GM19043 (cell line): ENCODE data around the gene GFRA1.

Source experiments
- ATAC-seq: cut with Tn5 transposase; IDR thresholded peaks from one replicate; pipeline ENCODE4 v1.9.1; 2021; ENCODE audit warnings: low read depth; ENCODE audit not compliant: unreplicated experiment

The GFRA1 gene

DNA sequence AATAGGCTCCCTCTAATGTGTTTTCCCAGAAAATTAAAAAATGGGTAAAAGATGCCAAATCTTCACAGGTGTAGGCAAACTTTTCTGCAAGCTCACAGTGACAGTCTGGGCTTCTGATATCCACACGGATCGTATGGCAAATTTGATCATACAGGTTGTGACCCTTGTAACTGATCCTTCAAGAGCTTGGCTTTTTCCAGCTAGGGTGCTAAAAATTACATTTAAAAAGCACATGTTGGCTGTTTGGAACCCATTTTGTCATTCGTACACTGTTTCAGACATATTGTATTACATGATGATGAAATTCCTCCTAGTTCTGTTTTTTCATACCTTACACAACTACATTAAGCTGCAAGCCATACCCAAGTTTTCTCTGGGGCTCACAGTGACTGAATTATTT, 138.7 kb downstream of the GFRA1 start:
- no peak for ATAC-seq

DNA sequence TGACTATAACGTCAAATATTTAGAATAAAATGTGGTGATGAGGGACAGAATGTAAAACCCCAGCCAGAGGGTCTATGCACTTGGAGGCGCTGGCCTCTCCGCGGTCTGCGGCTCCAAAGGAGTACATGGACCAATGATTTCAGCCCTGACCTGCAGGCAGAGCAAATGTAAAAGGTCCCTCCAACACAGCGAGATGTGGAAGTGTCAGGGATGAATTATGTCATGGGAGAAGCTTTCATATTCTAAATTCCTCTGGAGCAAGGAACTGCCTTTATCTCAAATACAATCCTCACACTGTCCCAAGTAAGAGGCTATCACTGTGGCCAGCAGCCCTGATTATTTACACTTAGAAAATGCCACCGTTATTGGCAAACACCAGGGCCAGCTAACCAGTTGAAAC, 139.4 kb downstream of the GFRA1 start:
- ATAC-seq: no peak

DNA sequence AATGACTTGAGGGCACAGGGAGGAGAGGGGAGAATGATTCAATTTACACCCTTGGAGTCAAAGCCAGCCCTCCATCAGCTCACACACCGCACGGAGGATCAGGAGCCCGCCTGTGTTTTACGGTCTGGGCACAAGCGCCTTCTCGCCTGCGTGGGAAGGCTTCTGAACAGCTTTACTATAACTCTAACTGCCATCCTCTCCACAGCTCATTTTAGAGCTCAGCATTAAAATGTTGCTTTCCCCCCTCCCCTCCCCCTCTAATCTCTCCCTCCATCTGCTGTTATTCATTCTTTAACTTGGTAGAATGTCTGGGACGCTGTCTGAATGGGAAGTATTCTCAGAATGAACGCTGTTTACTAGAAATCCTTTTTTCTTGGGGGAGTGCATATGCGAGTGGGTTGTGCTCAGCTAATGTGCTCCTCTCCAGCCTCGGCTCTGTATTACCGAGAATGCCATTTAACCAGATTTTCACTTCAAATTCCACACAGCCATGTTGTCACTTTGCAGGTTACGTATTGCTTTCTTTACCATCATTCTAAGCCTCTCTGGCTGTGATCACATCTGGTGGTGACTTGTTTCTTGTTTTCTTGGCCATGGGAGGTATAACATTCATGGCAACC, 140.1 kb downstream of the GFRA1 start:
- ATAC-seq: no peak

DNA sequence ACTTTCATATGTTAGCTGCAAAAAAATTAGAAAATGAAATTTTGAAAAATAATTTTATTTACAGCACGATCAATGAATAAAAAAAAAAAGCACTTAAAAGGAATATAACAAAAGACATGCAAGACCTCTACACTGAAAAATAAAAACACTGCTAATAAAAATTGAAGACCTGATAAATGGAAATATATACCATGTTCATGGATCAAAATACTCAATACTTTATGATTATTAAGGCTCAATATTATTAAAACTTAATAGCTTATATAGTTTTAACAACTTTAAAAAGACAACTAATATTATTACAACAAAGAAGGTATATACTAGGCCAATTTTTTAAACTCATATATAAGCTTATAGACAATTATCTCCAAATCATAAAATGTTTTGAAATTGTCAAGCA, 143.0 kb downstream of the GFRA1 start:
- no peak for ATAC-seq

DNA sequence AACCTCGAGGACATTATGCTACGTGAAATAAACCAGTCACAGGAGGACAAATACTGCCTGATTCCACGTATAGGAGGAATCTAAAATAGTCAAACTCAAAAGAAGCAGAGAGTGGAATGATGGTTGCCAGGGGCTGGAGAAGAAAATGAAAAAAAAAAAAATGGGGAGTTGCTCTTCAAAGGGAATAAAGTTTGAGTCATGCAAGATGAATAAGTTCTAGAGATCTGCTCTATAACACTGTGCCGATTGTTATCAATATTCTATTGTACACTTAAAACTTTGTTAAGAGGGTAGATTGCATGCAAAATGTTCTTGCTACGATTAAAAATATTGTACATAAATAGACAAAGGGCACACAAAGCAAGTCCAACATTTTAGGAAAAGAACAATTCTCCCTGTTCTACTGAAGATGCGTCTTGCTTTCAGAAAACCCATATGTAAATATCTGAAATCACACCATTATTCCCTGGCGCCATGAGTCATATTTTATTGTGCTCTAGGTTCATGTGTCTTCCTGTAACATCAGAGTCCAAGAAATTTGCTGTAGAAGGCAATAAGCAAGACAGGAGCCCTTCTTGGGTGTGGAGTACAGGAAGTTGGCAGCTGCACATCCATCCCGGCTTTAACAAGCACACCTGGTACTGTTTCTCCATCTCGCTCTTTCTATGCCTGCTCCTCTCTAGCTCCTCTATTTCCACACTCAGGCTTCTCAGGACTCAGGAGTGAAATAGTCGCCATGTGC, 145.9 kb downstream of the GFRA1 start:
- no peak for ATAC-seq

DNA sequence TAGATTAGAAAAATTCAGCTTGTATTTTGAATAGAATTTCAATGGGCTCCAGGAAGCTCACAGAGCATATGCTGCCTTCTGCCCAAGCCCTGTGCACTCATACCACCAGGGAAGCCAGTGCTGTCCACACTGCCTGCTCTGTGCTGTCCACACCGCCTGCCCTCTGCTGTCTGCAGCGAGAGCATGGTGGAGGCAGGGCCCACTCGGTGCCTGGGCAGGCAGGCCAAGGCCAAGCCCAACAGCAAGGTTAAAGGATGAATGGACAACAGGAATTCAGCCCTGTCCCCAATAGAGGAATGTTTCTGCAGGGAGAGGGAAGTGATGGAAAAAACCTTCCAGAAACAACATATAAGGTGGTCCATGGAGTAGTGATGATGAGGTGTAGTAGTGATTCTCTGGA, 146.8 kb downstream of the GFRA1 start:
- no peak for ATAC-seq

DNA sequence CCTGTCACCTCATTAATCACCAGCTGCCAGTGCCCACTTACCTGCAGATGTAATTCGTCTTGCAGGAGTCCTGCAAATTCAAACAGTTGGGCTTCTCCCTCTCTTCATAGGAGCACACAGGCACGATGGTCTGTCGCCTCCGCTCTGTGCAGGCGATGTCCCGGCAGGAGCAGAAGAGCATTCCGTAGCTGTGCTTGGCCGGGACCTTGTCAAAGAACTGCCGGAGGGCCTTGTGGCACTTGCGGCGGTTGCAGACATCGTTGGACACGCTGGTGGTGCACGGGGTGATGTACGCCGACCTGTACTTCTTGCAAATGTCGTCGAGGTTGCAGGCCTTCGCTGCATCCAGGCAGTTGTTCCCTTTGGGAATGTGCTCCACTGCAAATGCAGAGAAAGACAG, 147.8 kb downstream of the GFRA1 start:
- ATAC-seq: no peak

DNA sequence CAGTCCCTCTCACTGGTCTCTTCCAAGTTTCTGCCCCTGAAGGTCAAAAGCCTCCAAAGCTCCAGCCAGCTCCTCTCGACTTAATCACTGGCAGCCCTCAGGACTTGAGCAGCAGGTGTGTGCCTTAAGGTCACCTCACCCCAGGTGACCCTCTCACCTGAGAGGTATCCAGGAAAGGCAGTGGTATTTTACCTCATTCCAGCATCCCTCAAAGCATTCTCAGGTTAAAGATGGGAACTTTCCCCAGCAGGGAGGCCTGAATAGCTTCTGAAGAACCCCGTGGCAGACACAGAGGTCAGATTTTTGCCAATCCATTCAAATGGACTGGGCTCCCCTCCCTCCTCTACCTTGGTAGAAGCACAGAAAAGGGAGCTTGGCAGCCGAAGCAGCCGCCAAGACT, 148.2 kb downstream of the GFRA1 start:
- no peak for ATAC-seq

DNA sequence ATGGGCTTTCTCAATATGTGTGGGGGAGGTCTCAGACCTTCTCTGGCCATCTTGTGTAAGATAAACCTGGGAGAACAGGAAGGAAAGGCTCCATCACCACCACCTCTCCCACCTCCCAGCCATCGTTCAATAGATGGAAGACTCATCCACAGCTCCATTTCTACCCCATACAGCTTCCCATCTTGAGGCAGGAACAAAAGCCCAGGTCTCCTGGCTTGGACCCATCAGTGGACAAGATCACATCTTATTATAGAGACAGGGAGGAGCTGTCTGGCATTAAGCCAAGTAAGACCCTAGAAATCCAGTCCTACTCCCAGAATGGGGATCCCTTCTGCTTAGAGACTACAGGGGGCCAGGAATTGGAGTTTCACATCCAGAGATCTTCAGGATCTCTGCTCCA, 150.3 kb downstream of the GFRA1 start:
- ATAC-seq: no peak

DNA sequence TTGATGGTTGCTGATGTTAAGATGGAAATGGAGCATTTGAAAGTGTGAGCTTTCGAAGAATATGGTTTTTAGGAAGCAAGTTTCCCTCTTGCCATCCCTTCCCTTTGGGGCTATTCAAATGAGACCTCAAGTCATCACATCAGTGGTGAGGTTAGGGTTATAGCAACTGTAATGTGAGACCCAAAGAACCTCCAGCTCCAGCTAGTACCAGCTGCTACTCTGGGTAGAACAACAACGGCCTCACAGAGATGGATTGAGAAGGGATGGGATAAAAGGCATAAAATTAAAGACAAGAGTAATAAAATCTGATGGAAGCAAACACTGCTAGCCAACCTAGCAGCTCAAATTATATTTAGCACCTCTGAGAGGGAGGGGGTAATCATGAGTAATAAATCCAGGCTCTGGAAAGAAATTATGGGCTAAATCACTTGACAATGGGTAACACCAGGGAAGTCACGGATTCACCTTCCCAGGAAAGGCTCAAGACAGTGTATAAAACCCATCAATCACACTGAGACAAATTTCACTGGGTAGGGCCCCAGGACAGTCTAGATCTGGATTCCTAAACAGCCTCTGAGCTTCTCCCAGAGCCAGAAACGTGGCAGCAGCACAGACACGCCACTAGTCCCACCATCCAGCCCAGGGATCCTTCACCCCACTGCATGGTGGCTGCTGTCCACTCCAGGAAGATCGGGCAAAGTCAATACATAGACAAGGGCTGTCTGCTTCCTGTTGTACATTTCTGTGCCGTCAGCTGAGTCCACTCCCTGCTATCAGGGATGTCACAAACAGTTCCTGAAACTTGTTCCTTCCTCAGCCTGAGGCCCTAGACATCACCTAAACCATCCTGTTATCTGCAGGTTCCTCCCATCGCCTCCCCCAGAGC, 151.1 kb downstream of the GFRA1 start:
- ATAC-seq: no peak

DNA sequence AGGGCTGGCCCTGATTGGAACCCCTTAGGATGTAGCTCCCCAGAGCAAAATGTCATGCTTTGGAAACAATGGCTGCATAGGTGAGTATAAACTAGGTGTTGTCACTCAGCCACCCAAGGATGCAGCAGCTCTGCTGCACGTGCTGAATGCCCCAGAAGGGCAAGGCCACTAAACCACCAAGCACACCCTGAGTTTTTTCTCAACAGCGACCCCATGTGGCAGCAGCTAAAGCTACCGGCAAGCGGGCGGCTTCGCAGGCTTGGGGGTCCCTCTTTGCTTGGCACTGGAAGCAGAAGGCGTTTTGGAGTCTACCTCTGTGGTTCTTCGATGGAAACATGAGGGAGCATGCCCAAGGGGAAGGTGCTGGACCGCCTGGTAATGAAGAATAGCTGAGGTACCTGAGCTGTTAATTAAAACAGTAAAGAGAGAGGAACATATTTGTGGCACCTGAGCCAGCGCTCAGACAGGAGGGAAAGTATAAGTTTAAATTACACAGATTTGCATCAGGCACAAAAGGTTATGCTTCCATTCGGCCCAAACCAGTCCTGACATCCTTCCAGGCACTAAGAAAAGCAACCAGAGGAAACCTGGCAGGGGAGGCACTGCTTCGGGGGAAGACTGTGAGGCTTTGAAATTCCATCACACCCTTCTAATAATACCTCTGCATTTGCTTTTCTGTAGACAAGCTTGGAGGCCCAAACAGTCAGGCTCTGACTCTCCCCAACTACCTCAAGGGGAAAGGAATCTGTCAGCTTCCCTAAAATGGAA, 152.1 kb downstream of the GFRA1 start:
- ATAC-seq: no peak

DNA sequence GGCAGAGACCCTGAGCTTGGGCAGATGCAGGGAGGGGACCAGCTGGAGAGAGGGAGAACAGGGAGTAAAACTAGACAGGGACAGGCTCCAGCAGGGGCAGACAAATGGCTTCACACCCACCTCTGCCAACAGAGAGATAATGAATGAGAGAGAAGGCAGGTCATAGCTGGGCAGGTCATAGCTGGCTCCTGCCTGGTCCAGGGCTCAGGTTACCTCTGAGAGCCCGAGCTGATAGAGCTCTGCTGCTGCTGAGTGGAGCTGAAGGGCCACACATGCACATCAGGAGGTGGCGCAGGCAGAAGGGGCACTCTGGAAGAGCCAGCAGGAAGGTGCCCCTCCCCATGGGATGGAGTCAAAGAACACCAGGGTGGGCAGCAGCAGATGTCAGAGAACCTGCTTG, 154.2 kb downstream of the GFRA1 start:
- no peak for ATAC-seq

DNA sequence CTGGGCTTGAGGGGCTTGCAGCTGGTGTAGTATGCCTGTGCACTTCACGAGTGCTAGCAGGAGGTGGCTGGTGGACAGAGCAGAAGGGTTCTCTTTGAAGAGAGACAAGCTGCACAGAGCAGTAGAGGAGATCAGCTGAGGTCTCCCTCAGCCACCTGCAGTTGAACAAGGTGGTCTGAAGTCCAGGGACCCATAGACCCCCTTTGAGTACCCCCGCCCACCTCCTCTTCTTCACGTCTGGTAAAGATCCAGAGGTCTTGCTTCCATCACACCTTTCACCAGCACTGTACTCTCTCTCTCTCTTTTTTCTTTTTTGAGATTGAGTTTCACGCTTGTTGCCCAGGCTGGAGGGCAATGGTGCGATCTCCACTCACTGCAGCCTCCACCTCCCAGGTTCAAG, 157.2 kb downstream of the GFRA1 start:
- no peak for ATAC-seq

DNA sequence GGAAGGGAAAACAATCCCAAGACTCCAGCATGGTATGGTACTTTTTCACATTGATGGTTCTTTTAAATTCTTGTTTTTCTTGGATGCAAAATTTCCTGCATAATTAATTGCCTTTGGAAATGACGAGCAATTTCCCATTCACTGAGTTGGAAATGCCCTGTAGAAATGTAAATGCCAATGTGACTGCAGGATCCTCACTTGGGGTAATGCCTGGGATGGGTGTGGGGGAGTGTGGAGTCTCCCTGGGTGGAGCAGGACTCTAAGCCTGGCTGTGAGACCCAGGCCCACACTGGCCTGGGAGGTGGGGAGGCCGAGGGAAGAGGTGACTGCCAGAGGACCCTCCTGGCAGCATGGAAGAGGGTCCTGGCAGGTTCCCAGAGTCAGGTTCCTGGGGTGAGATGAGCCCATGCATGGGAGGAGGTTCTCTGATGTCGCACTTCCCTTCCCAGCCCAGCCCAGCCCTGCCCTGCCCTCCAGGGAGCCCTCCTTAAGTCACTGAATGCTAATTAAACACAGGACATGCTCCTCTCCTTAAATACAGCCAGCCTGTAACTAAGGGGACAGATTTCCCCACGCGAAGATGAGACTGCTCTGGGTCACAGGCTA, 157.9 kb downstream of the GFRA1 start:
- ATAC-seq: no peak

DNA sequence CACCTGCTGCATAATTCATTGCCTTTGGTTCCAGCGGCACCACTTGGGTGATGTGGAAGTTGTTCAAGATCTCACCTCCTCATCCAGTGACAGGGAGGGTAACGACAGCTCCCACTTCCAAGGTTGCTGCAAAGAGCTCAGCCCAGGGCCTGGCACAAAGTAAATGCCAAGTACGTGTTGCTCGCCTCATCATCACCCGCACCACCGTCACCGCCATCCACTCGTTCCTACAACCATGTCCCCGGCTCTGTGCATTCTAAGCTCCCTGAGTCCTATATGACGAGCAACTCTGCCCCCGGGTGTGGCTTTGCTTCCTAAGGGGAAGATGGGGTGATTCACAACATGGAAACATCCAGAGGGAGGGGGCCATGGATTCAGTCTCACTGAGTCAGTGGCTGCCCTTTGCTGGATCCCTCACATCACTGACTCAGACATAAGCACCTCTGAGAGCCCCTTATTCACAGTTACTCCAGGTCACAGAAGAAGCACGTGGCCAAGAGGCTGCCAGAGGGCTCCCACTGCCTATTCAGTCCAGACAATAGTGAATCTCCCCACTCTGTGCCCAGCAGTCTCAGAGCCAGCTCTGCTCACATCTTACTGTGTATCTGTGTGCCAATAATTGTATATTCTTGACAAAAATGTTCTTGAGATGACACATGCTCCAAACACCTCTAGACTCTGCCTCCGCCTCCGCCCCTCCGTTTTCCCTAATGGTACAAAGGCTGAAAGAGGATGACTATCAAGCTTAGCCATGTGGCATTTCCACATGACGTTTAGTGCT, 159.1 kb downstream of the GFRA1 start:
- no peak for ATAC-seq

DNA sequence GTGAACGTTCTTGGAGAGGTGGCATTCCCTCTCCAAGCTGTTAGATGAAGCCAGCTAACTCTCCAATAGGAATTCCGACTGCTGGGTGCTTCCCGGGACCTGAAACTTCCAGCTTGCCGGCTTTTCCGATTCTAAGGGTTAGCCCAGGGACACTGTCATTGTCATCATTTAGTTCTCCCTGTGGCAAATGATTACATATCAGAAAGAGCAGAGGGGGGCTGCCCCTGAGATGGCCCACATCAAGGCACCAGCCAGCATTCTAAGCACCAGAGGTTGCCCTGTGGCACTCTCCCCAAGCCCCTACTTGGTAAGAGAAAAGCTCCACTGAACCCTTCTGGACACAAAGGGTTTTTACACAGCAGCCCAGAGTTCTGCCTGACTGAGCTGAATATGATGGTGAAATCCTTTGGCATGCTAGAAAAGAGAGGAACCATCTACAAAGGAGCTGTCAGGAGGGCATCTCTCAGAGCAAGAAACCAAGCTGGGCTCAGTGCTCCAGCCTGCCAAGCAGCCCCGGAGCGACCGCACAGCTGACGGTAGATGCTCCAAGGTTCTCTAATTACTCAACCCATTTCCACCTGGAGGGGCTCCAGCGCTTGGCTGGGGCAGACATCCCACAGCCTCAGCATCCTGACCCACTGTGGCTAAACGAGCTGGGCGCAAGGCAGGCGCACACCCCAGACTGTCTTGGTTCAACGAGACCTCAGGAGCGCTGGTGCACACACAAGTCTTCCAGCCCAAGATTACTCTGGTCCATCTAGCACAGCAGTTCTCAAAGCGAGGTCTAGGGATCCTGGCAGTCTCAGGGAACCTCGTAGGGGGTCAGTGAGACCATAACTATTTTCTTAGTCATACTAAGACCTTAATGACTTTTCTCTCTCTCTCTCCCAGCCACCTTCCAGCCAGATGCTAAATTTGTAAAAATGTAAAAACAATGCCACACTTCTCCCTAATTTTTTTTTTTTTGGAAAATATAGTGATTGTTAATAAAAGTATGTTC, 160.5 kb downstream of the GFRA1 start:
- ATAC-seq: no peak

DNA sequence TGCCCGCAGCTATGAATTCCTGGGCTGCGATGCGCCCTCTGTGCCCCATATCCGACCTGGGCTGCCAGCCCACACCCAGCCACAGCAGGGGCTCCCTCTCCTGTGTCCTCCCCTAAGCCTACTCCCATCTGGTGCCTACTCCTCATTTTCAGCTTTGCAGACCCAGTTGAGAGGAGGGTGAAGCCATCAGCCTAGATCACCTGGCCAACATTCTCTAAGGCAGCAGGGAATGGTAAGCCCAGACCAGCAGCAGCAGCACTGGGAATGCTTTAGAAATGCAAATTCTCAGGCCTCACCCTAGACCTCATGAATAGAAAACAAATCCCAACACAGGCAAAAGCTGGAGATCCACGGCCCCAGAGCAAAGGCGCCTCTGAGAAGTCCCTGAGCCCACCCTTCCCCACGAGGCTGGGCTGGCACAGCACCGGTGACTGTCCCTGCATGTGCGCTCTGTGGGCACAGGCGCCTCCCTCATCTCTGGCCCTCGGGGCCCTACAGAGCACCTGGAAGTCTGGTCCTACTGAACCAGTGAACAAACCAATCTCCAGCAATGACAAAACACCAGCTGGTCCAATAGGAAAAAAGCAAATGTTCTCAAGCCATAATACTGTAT, 161.4 kb downstream of the GFRA1 start:
- ATAC-seq: no peak

DNA sequence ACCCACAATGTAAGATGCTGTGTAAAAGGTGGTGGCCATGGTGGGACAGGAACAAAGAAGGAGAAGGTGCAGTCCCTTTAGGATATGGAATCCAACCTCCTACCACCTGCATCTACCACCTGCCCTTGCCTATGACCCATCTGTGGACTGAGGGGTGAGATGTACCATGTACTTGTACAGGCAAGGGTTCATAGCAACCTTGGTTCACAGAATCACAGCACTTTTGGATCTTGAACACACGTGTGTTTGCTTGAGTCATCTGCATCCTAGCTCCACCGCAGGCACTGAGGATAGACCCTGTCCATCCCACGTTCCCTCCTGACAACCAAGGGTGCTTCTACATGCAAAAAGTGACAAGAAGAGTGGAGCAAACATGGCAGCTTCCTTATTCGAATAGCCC, 162.3 kb downstream of the GFRA1 start:
- no peak for ATAC-seq
